ENCODE data around the gene CRHR1. TPM values are rescaled to one million over a fixed set of nuclear protein-coding genes. Genes with fewer than 3 reads are reported as not detected.
"Not testable (repeated sequence)": the region's sequence is repeated elsewhere in the genome, so short reads cannot be mapped to it uniquely, and the experiment has no call there.

CRHR1 gene
- total RNA-seq, 2 experiments from 2014 or later = not detected

- H3K4me1 Mint-ChIP-seq = peaks cover 2% of the 10 kb centered on the region
- H3K36me3 Mint-ChIP-seq = no peaks in the 10 kb centered on the region
- H3K4me3 Mint-ChIP-seq = no peak overlapping the region
- DNase-seq = no peak
- no peak overlapping the region for H3K27ac Mint-ChIP-seq
- H3K9me3 Mint-ChIP-seq = no peaks in the 10 kb centered on the region
- peaks cover 17% of the 10 kb centered on the region for H3K27me3 Mint-ChIP-seq
These were observed 64.3 kb downstream of the CRHR1 start for GRCh38 chr17:45848405-45848804.

- Mint-ChIP-seq H3K27me3 (peaks cover 20% of the 10 kb centered on the region), H3K4me1 (peaks cover 2% of the 10 kb centered on the region), H3K4me3 (no peak overlapping the region), H3K27ac (no peak overlapping the region), H3K36me3 (no peaks in the 10 kb centered on the region), H3K9me3 (no peaks in the 10 kb centered on the region)
- no peak for DNase-seq
These were observed 64.9 kb downstream of the CRHR1 start for GRCh38 chr17:45848868-45849535.

GRCh38 chr17:45849536-45849990 is 65.4 kb downstream of the CRHR1 start:
- H3K27me3 Mint-ChIP-seq = peaks cover 25% of the 10 kb centered on the region
- DNase-seq = no peak
- no peak overlapping the region for H3K27ac Mint-ChIP-seq
- no peaks in the 10 kb centered on the region for H3K9me3 Mint-ChIP-seq
- peaks cover 2% of the 10 kb centered on the region for H3K4me1 Mint-ChIP-seq
- no peak overlapping the region for H3K4me3 Mint-ChIP-seq
- no peaks in the 10 kb centered on the region for H3K36me3 Mint-ChIP-seq

GRCh38 chr17:45850011-45850410 is 65.9 kb downstream of the CRHR1 start:
- Mint-ChIP-seq H3K4me3 (no peak overlapping the region), H3K9me3 (no peaks in the 10 kb centered on the region), H3K4me1 (peaks cover 2% of the 10 kb centered on the region), H3K27ac (no peak overlapping the region), H3K36me3 (no peaks in the 10 kb centered on the region), H3K27me3 (peaks cover 28% of the 10 kb centered on the region)
- DNase-seq = no peak

- H3K27me3 Mint-ChIP-seq = peaks cover 28% of the 10 kb centered on the region
- H3K4me1 Mint-ChIP-seq = peaks cover 2% of the 10 kb centered on the region
- no peaks in the 10 kb centered on the region for H3K36me3 Mint-ChIP-seq
- no peak overlapping the region for H3K4me3 Mint-ChIP-seq
- no peaks in the 10 kb centered on the region for H3K9me3 Mint-ChIP-seq
- no peak overlapping the region for H3K27ac Mint-ChIP-seq
- DNase-seq = no peak
These were observed 66.3 kb downstream of the CRHR1 start for GRCh38 chr17:45850468-45850867.

GRCh38 chr17:45851022-45851421 is 66.9 kb downstream of the CRHR1 start:
- H3K4me3 Mint-ChIP-seq = no peak overlapping the region
- H3K27ac Mint-ChIP-seq = no peak overlapping the region
- no peaks in the 10 kb centered on the region for H3K36me3 Mint-ChIP-seq
- peaks cover 2% of the 10 kb centered on the region for H3K4me1 Mint-ChIP-seq
- DNase-seq = no peak
- peaks cover 31% of the 10 kb centered on the region for H3K27me3 Mint-ChIP-seq
- no peaks in the 10 kb centered on the region for H3K9me3 Mint-ChIP-seq

GRCh38 chr17:45851464-45851863 is 67.3 kb downstream of the CRHR1 start:
- peaks cover 2% of the 10 kb centered on the region for H3K4me1 Mint-ChIP-seq
- H3K27me3 Mint-ChIP-seq = peaks cover 34% of the 10 kb centered on the region
- no peak overlapping the region for H3K27ac Mint-ChIP-seq
- H3K36me3 Mint-ChIP-seq = no peaks in the 10 kb centered on the region
- no peak overlapping the region for H3K4me3 Mint-ChIP-seq
- no peak for DNase-seq
- no peaks in the 10 kb centered on the region for H3K9me3 Mint-ChIP-seq

- H3K4me1 Mint-ChIP-seq = peaks cover 2% of the 10 kb centered on the region
- peaks cover 38% of the 10 kb centered on the region for H3K27me3 Mint-ChIP-seq
- H3K36me3 Mint-ChIP-seq = no peaks in the 10 kb centered on the region
- no peak for DNase-seq
- H3K9me3 Mint-ChIP-seq = no peaks in the 10 kb centered on the region
- no peak overlapping the region for H3K4me3 Mint-ChIP-seq
- no peak overlapping the region for H3K27ac Mint-ChIP-seq
These were observed 67.8 kb downstream of the CRHR1 start for GRCh38 chr17:45851873-45852272.

- Mint-ChIP-seq H3K27me3 (peaks cover 44% of the 10 kb centered on the region), H3K27ac (no peak overlapping the region), H3K4me3 (no peak overlapping the region), H3K9me3 (no peaks in the 10 kb centered on the region), H3K36me3 (no peaks in the 10 kb centered on the region), H3K4me1 (peaks cover 2% of the 10 kb centered on the region)
- peak; percentile 48 for DNase-seq
These were observed 68.6 kb downstream of the CRHR1 start for GRCh38 chr17:45852535-45853297.

GRCh38 chr17:45854209-45854608 is 70.1 kb downstream of the CRHR1 start:
- Mint-ChIP-seq H3K4me1 (peaks cover 2% of the 10 kb centered on the region), H3K36me3 (no peaks in the 10 kb centered on the region), H3K27ac (no peak overlapping the region), H3K4me3 (no peak overlapping the region), H3K27me3 (peaks cover 59% of the 10 kb centered on the region), H3K9me3 (no peaks in the 10 kb centered on the region)
- no peak for DNase-seq

GRCh38 chr17:45855691-45856336 is 71.7 kb downstream of the CRHR1 start:
- no peak overlapping the region for H3K4me3 Mint-ChIP-seq
- H3K27me3 Mint-ChIP-seq = peaks cover 62% of the 10 kb centered on the region
- no peaks in the 10 kb centered on the region for H3K9me3 Mint-ChIP-seq
- H3K36me3 Mint-ChIP-seq = no peaks in the 10 kb centered on the region
- no peak overlapping the region for H3K27ac Mint-ChIP-seq
- H3K4me1 Mint-ChIP-seq = peaks cover 2% of the 10 kb centered on the region
- no peak for DNase-seq

- H3K4me3 Mint-ChIP-seq = no peak overlapping the region
- H3K9me3 Mint-ChIP-seq = no peaks in the 10 kb centered on the region
- H3K27me3 Mint-ChIP-seq = peaks cover 47% of the 10 kb centered on the region
- no peak for DNase-seq
- no peaks in the 10 kb centered on the region for H3K4me1 Mint-ChIP-seq
- no peak overlapping the region for H3K27ac Mint-ChIP-seq
- H3K36me3 Mint-ChIP-seq = no peaks in the 10 kb centered on the region
These were observed 74.0 kb downstream of the CRHR1 start for GRCh38 chr17:45857977-45858708.

GRCh38 chr17:45861165-45861564 is 77.0 kb downstream of the CRHR1 start:
- no peaks in the 10 kb centered on the region for H3K4me1 Mint-ChIP-seq
- H3K27ac Mint-ChIP-seq = no peak overlapping the region
- no peak for DNase-seq
- H3K4me3 Mint-ChIP-seq = no peak overlapping the region
- no peaks in the 10 kb centered on the region for H3K36me3 Mint-ChIP-seq
- H3K27me3 Mint-ChIP-seq = peaks cover 41% of the 10 kb centered on the region
- H3K9me3 Mint-ChIP-seq = no peaks in the 10 kb centered on the region

GRCh38 chr17:45862127-45862526 is 78.0 kb downstream of the CRHR1 start:
- H3K4me3 Mint-ChIP-seq, H3K27ac Mint-ChIP-seq, DNase-seq, H3K4me1 Mint-ChIP-seq, H3K36me3 Mint-ChIP-seq, H3K9me3 Mint-ChIP-seq: not testable (repeated sequence)
- peaks cover 33% of the 10 kb centered on the region for H3K27me3 Mint-ChIP-seq
